ENCODE measurements around the gene DNAH12.

GRCh38 chr3:57544181-57545125, at the start of gene DNAH12:
- TF ChIP-seq CTCF (IDR thresholded peaks at IDR 0.05; ENCODE audit: low read length), result no peak
- no peak for TF ChIP-seq EZH2 (optimal IDR thresholded peaks at IDR 0.05; ENCODE audit: low read depth, low read length)

All from MM.1S (cell line).